K562 (cell line): ENCODE results near the gene NAA11. TPM values are rescaled to one million over a fixed set of nuclear protein-coding genes. Genes with fewer than 3 reads are reported as not detected.

Experiments
- ATAC-seq: fragments of 200-7000 bp; cut with Tn5 transposase; 3 replicates; pipeline ENCODE4 v1.9.1; 2020; ENCODE audit warnings: moderate library complexity
- BruUV-seq: library from RNA; stranded (reverse); fragments of 400-500 nt; replicated peaks from 2 replicates; lab custom pipeline; 2021; lab: Mats Ljungman, UMichigan
- CTCF ChIA-PET: fragments of 300-600 bp; formaldehyde crosslinking; extraction: SDS; loops from one replicate; lab custom pipeline; 2021; ENCODE audit warnings: low intra/inter-chr PET ratio; lab: Yijun Ruan, JAX
- POLR2A ChIA-PET: fragments of 300-600, 350-650 bp; sonication (Branson Sonifier 250); formaldehyde crosslinking; extraction: SDS; loops from one replicate; lab custom pipeline; 2021; ENCODE audit warnings: antibody characterized with exemption, inconsistent platforms; lab: Yijun Ruan, JAX
- DNase-seq, 4 experiments: peaks; one replicate each; pipeline versions ENCODE4 v3.0.0 to v3.0.0-alpha.2; 2011 to 2018; ENCODE audit warnings: low spot score in 3 of 4, mixed read lengths in 3 of 4; ENCODE audit errors: extremely low read depth in 1 of 4
- FAIRE-seq: peaks from 2 replicates; lab custom pipeline; 2011; peaks lifted over from hg19 to GRCh38; lab: Jason Lieb, UNC
- H2AFZ ChIP-seq: 2 replicates; pipeline ENCODE4 v1.6.0; 2011; ENCODE audit warnings: low read depth, low read length, control low read depth, inconsistent platforms
- H3K27ac ChIP-seq: fragments of 200-600 bp; 3 replicates; pipeline ENCODE4 v1.8.0; 2011; ENCODE audit warnings: low read depth, mild to moderate bottlenecking, control low read depth, inconsistent platforms, low read length, moderate library complexity, mixed read lengths; ENCODE audit errors: extremely low read depth
- H3K27me3 ChIP-seq, 2 experiments: fragments of 300-600 bp in 1 of 2; 2 replicates in 1 of 2; 3 replicates in 1 of 2; pipeline versions ENCODE4 v1.6.0 to v1.8.0; 2011; ENCODE audit warnings: inconsistent platforms in 2 of 2, low read length in 2 of 2, mild to moderate bottlenecking in 1 of 2, mixed read lengths in 1 of 2, moderate library complexity in 1 of 2; ENCODE audit not compliant: control insufficient read depth in 2 of 2, insufficient read depth in 2 of 2
- H3K36me3 ChIP-seq: fragments of 300-600 bp; 3 replicates; pipeline ENCODE4 v1.8.0; 2011; ENCODE audit warnings: mild to moderate bottlenecking, low read length, inconsistent platforms; ENCODE audit not compliant: control insufficient read depth, insufficient read depth
- H3K4me1 ChIP-seq, 2 experiments: fragments of 200-600 bp in 1 of 2; replicated peaks in 1 of 2; 2 replicates in 1 of 2; 3 replicates in 1 of 2; pipeline versions ENCODE4 v1.5.1 to v1.8.0; 2011; ENCODE audit warnings: inconsistent platforms in 2 of 2, low read length in 2 of 2, mild to moderate bottlenecking in 1 of 2, mixed read lengths in 1 of 2, moderate library complexity in 1 of 2; ENCODE audit not compliant: control insufficient read depth in 2 of 2, insufficient read depth in 2 of 2
- H3K4me2 ChIP-seq: 2 replicates; pipeline ENCODE4 v1.6.1; 2011; ENCODE audit warnings: low read length, control low read depth, inconsistent platforms, mixed read lengths; ENCODE audit not compliant: insufficient read depth
- H3K4me3 ChIP-seq: fragments of 200-600 bp; sonication (generic), shearing (Covaris generic); 2 replicates; pipeline ENCODE4 v1.5.1; 2016; ENCODE audit warnings: control low read depth, inconsistent platforms
- H3K79me2 ChIP-seq: fragments of 200-600 bp; 3 replicates; pipeline ENCODE4 v1.8.0; 2011; ENCODE audit warnings: low read length, inconsistent platforms; ENCODE audit not compliant: control insufficient read depth, insufficient read depth
- H3K9ac ChIP-seq, 2 experiments: 2 replicates each; pipeline versions ENCODE4 v1.6.0 to v1.6.1; 2011; ENCODE audit warnings: low read depth in 2 of 2, low read length in 2 of 2, control low read depth in 1 of 2, inconsistent platforms in 1 of 2, mild to moderate bottlenecking in 1 of 2, mixed read lengths in 1 of 2; ENCODE audit not compliant: insufficient read depth in 1 of 2
- H3K9me1 ChIP-seq: one replicate; pipeline ENCODE4 v1.6.0; 2011; ENCODE audit warnings: inconsistent platforms, mild to moderate bottlenecking, low read length, moderate library complexity; ENCODE audit not compliant: control insufficient read depth, insufficient read depth
- H3K9me3 ChIP-seq: replicated peaks from 2 replicates; pipeline ENCODE4 v1.5.1; 2011; ENCODE audit warnings: low read depth, low read length, inconsistent platforms; ENCODE audit not compliant: control insufficient read depth, insufficient read depth
- H4K20me1 ChIP-seq: replicated peaks from 2 replicates; pipeline ENCODE4 v1.6.1; 2011; ENCODE audit warnings: low read length, inconsistent platforms, mixed read lengths; ENCODE audit not compliant: control insufficient read depth, insufficient read depth
- BCL6 ChIP-seq: fragments of 250-450 bp; sonication (Bioruptor Pico); IDR thresholded peaks from 2 replicates; pipeline ENCODE4 v1.4.0; 2020
- CAMTA2 ChIP-seq: fragments of 250-450 bp; sonication (Bioruptor Pico); conservative IDR thresholded peaks from 2 replicates; pipeline ENCODE4 v1.5.1; 2022
- ESRRB ChIP-seq: fragments of 250-450 bp; sonication (Bioruptor Pico); IDR thresholded peaks from 2 replicates; pipeline ENCODE4 v1.5.0; 2020; ENCODE audit warnings: mild to moderate bottlenecking, moderate library complexity, borderline replicate concordance
- GTF2F1 ChIP-seq: IDR thresholded peaks from 2 replicates; pipeline ENCODE4 v1.6.1; 2011; ENCODE audit warnings: low read depth, low read length, improper control_type of control experiment
- HDAC3 ChIP-seq: fragments of 450-650 bp; IDR thresholded peaks from 2 replicates; pipeline ENCODE4 v1.6.1; 2018; ENCODE audit warnings: borderline replicate concordance, mild to moderate bottlenecking, moderate library complexity; ENCODE audit not compliant: partially characterized antibody
- MAFF ChIP-seq: IDR thresholded peaks from 2 replicates; pipeline ENCODE4 v1.6.1; 2012; ENCODE audit warnings: low read length, improper control_type of control experiment
- MYNN ChIP-seq, 2 experiments: sonication (generic); formaldehyde crosslinking in 1 of 2; IDR thresholded peaks; 2 replicates each; pipeline versions ENCODE4 v1.5.0 to v1.6.1; 2016 to 2020; ENCODE audit warnings: antibody characterized with exemption in 1 of 2, missing genetic modification reagents in 1 of 2
- NFE2L1 ChIP-seq: fragments of 450-650 bp; IDR thresholded peaks from 2 replicates; pipeline ENCODE4 v1.6.1; 2016; ENCODE audit warnings: missing genetic modification characterization, low read depth, mild to moderate bottlenecking, missing compliant biosample characterization, moderate library complexity, borderline replicate concordance
- NR2C1 ChIP-seq, 2 experiments: fragments of 450-650 bp; IDR thresholded peaks; 2 replicates each; pipeline ENCODE4 v1.6.1; 2017; ENCODE audit warnings: mild to moderate bottlenecking in 2 of 2, antibody characterized with exemption in 1 of 2, inconsistent platforms in 1 of 2, missing compliant biosample characterization in 1 of 2, missing genetic modification characterization in 1 of 2
- TAF1 ChIP-seq: IDR thresholded peaks from 2 replicates; pipeline ENCODE4 v1.6.1; 2011; ENCODE audit warnings: mild to moderate bottlenecking, low read length, moderate library complexity; ENCODE audit not compliant: insufficient read depth, control insufficient read depth, severe bottlenecking; ENCODE audit errors: extremely low read depth
- TSC22D4 ChIP-seq: fragments of 450-650 bp; IDR thresholded peaks from 2 replicates; pipeline ENCODE4 v1.6.1; 2016; ENCODE audit warnings: missing genetic modification characterization, missing biosample characterization, control low read depth
- ZNF408 ChIP-seq: fragments of 250-450 bp; sonication (Bioruptor Pico); IDR thresholded peaks from 2 replicates; pipeline ENCODE4 v1.4.0; 2020; ENCODE audit warnings: low read depth, mild to moderate bottlenecking, moderate library complexity
- ZNF79 ChIP-seq: fragments of 250-450 bp; sonication (Bioruptor Pico); IDR thresholded peaks from 2 replicates; pipeline ENCODE4 v1.4.0; 2020; ENCODE audit warnings: low read depth, mild to moderate bottlenecking, moderate library complexity
- WGBS: fragments of 100-300 bp; shearing (Covaris generic); methylation state at CpG from one replicate; pipeline ENCODE4 v1.1.6; 2016; ENCODE audit warnings: low coverage, mixed read lengths; ENCODE audit not compliant: insufficient coverage; ENCODE audit errors: missing lambda C conversion rate; 5-methylcytosine and 5-hydroxymethylcytosine counted together
- in situ Hi-C: fragments of 300-500 bp; cut with MboI; formaldehyde crosslinking; loops from 4 replicates; pipeline ENCODE4 v1.15.0; 2018; ENCODE audit warnings: inconsistent platforms, mixed read lengths
- intact Hi-C: fragments of 100-400 bp; cut with micrococcal nuclease; formaldehyde crosslinking; loops from 2 replicates; pipeline ENCODE4 v1.14.2; 2022
- polyA plus RNA-seq, 8 experiments: library from polyadenylated mRNA; depleted of rRNA in 4 of 8; stranded (reverse) in 5 of 8; unstranded in 3 of 8; fragments of >200 nt; fragmentation: Nextera tagmentation in 2 of 8; fragmentation: Illumina TruSeq in 1 of 8; extraction: Ambion mirVana in 2 of 8; extraction: Trizol in 1 of 8; gene quantifications; 2 replicates each; pipeline versions ENCODE4 v1.2.1 to v1.2.3, GENCODE V29; 2011 to 2014; ENCODE audit warnings: inconsistent platforms in 1 of 8, missing spikeins in 1 of 8
- total RNA-seq, 7 experiments: library from RNA; depleted of rRNA in 6 of 7; stranded (reverse); fragments of >200 nt in 6 of 7; fragmentation: Illumina TruSeq in 2 of 7; extraction: Trizol in 2 of 7; gene quantifications; 2 replicates each; pipeline versions ENCODE4 v1.2.1 to v1.2.3, GENCODE V29; 2011 to 2021; ENCODE audit warnings: low replicate concordance in 1 of 7

NAA11 gene
- total and polyA plus RNA-seq, 9 of the 15 experiments (the other 6 are each of a cell fraction or from before 2014, with no cell fraction given) = 17.1 to 34.6 (median 23.1) TPM

DNA sequence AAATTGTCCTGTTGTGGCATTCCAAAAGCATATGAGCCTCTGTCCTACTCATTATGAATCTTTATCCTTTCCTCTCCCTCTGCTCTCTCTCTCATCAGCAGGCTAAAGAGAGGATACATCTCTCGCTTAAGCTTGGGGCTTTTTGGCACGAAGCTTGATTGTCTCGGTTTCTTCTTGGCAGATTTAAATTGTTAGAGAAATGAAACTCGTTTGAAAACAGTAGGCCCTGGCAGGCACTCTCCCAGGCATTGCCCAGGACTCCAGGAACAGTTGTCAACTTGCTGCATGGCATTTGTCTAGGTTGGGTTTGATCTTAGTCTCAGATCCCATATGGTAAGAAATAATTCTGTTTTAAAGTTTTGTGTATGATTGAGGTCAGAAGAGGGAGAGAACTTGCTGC lies 35.5 kb downstream of the NAA11 start:
- no TSS peak for BruUV-seq
- Histone ChIP-seq H3K27me3 (no peaks in the 10 kb centered on the region), H3K79me2 (no peaks in the 10 kb centered on the region), H3K4me1 (no peaks in the 10 kb centered on the region; a peak in 1 of 5 replicates), H3K9me1 (no peaks in the 10 kb centered on the region), H3K9me3 (no peaks in the 10 kb centered on the region), H3K27ac (no peak overlapping the region), H3K4me2 (no peak overlapping the region), H3K9ac (no peak overlapping the region), H4K20me1 (no peaks in the 10 kb centered on the region), H3K36me3 (no peaks in the 10 kb centered on the region; the same call in 2 of the 3 replicates), H3K4me3 (no peak overlapping the region), H2AFZ (no peak overlapping the region)
- TF ChIP-seq ZNF79 (no peak), NR2C1 (IDR thresholded peaks at IDR 0.05) (no peak), NR2C1 (tag; IDR thresholded peaks at IDR 0.05) (no peak), CAMTA2 (CRISPR knock-in tag) (no peak), TSC22D4 (tag) (no peak), BCL6 (CRISPR knock-in tag) (no peak)
- DNase-seq = no peak
- intact Hi-C loops = no loop called here
- ChIA-PET CTCF (no interaction called here), POLR2A (no interaction called here)
- FAIRE-seq = no peak
- in situ Hi-C loops = no loop called here
- WGBS = 23% methylated on average over 4 of the region's 4 CpGs
- no peak for ATAC-seq

DNA sequence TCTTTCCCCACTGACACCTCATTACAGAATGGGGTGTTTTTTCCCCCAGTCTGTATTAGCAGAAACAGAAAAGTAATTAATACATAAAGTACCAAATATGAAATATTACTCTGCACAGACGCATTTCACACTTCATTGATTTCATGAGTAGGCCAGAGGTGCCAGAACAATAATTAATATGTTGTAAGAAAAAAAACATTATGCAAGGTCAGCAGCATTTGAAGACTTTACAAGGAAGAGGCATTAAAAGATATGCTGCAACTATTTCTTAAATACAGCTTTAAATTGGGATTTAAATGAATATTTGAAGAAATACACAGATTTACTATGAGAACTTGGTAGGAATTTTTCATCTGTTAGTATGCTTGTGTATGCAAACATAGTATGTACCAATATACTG lies 37.7 kb downstream of the NAA11 start:
- Histone ChIP-seq H2AFZ (no peak overlapping the region), H3K9ac (no peak overlapping the region), H3K4me3 (no peak overlapping the region), H3K9me1 (no peaks in the 10 kb centered on the region), H3K27me3 (no peaks in the 10 kb centered on the region), H3K4me2 (no peak overlapping the region), H3K9me3 (no peaks in the 10 kb centered on the region), H4K20me1 (no peaks in the 10 kb centered on the region), H3K79me2 (no peaks in the 10 kb centered on the region), H3K27ac (no peak overlapping the region), H3K36me3 (no peaks in the 10 kb centered on the region; the same call in 2 of the 3 replicates), H3K4me1 (no peaks in the 10 kb centered on the region)
- intact Hi-C loops = no loop called here
- in situ Hi-C loops = no loop called here
- no peak for FAIRE-seq
- BruUV-seq = no TSS peak
- POLR2A ChIA-PET = no interaction called here
- ATAC-seq = no peak
- CTCF ChIA-PET = no interaction called here
- WGBS = 72% methylated on average over 1 of the region's 1 CpG
- no peak for DNase-seq
- no peak for TF ChIP-seq ESRRB (CRISPR knock-in tag)
- no peak for TF ChIP-seq NFE2L1 (tag)
- no peak for TF ChIP-seq TAF1
- no peak for TF ChIP-seq HDAC3
- no peak for TF ChIP-seq GTF2F1
- no peak for TF ChIP-seq MYNN (IDR thresholded peaks at IDR 0.05)
- TF ChIP-seq MYNN (CRISPR knock-in tag; IDR thresholded peaks at IDR 0.05) = no peak
- no peak for TF ChIP-seq ZNF408 (CRISPR knock-in tag)
- peak; percentile 77 for TF ChIP-seq MAFF
